ENCODE measurements around the gene CALN1. TPM values are rescaled to one million over a fixed set of nuclear protein-coding genes. Genes with fewer than 3 reads are reported as not detected.

Gene CALN1
- total and polyA plus RNA-seq, 2 of the 8 experiments (the other 6 are each of a cell fraction or from before 2014, with no cell fraction given): 6.4 to 15.2 TPM

- H2BK15ac ChIP-seq (ENCODE audit: low read length): no peak overlapping the region
- 89% methylated on average over 5 of the region's 5 CpGs; no CpG with 5 or more reads in 1 of the 2 experiments for WGBS, 2 experiments (ENCODE audit: extremely low coverage in 1 of 2, insufficient coverage in 1 of 2, insufficient read length in 1 of 2, insufficient replicate concordance in 2 of 2, low coverage in 1 of 2, low lambda C conversion rate in 2 of 2, missing lambda C conversion rate in 1 of 2)
- H3K4me2 ChIP-seq (ENCODE audit: insufficient read depth in 1 of 2, low read depth in 2 of 2, low read length in 2 of 2): no peak overlapping the region
- no peak overlapping the region for H4K8ac ChIP-seq (ENCODE audit: extremely low read depth, insufficient read depth, low read length)
- peaks cover 6 to 10% of the 10 kb centered on the region in 2 experiments for H3K9me3 ChIP-seq (ENCODE audit: insufficient read depth in 2 of 2, low read depth in 1 of 2, low read length in 1 of 2)
- FAIRE-seq: no peak
- no peak overlapping the region for H3K4ac ChIP-seq (replicated peaks; ENCODE audit: insufficient read length, low read depth, low read length)
- no peak overlapping the region for H3K9ac ChIP-seq (replicated peaks in 1 of 4; ENCODE audit: extremely low read depth in 1 of 4, low read depth in 3 of 4, low read length in 3 of 4)
- no peaks in the 10 kb centered on the region for H3K4me1 ChIP-seq (replicated peaks in 1 of 4; ENCODE audit: control insufficient read depth in 3 of 4, insufficient read depth in 4 of 4, low read length in 3 of 4)
- no peak overlapping the region for H2BK5ac ChIP-seq (ENCODE audit: low read depth, low read length)
- no peak overlapping the region for H3K18ac ChIP-seq (ENCODE audit: extremely low read depth, low read length)
- no peak overlapping the region for H2BK20ac ChIP-seq (ENCODE audit: low read length)
- H4K20me1 ChIP-seq (replicated peaks in 1 of 2; ENCODE audit: control insufficient read depth in 1 of 2, insufficient read depth in 2 of 2, low read length in 2 of 2): no peaks in the 10 kb centered on the region
- H4K5ac ChIP-seq (ENCODE audit: insufficient read length, low read depth, low read length): no peak overlapping the region
- TF ChIP-seq CREB1 (IDR thresholded peaks at IDR 0.05) (no peak), BCL11A (IDR thresholded peaks at IDR 0.05; ENCODE audit: low read depth in 2 of 2, low read length in 2 of 2) (no peak), KDM5A (IDR thresholded peaks at IDR 0.05; ENCODE audit: low read length) (no peak), SIN3A (conservative IDR thresholded peaks at IDR 0.05 in 1 of 2, IDR thresholded peaks at IDR 0.05 in 1 of 2; ENCODE audit: low read depth in 1 of 2, low read length in 2 of 2) (no peak)
- no peak overlapping the region for H2AFZ ChIP-seq (ENCODE audit: low read length)
- no peaks in the 10 kb centered on the region for H3K27me3 ChIP-seq (replicated peaks in 1 of 4; ENCODE audit: control insufficient read depth in 3 of 4, extremely low read depth in 1 of 4, insufficient read depth in 3 of 4, low read length in 3 of 4)
- no peak overlapping the region for H2AK5ac ChIP-seq (ENCODE audit: low read depth, low read length)
- no peak overlapping the region for H3K56ac ChIP-seq (replicated peaks; ENCODE audit: insufficient read length, low read depth, low read length)
- H2BK120ac ChIP-seq (replicated peaks; ENCODE audit: low read depth, low read length): no peak overlapping the region
- no peak for DNase-seq (ENCODE audit: low read depth in 1 of 2, low spot score in 2 of 2)
- no peaks in the 10 kb centered on the region for H3K79me2 ChIP-seq (ENCODE audit: control insufficient read depth in 1 of 2, insufficient read depth in 2 of 2, low read length in 2 of 2)
- no peaks in the 10 kb centered on the region; the same call in 1 of the 2 replicates for H3K23me2 ChIP-seq (ENCODE audit: low read depth, low read length)
- H3K27ac ChIP-seq (ENCODE audit: low read depth, low read length): no peak overlapping the region; the same call in 1 of the 2 replicates
- no peak overlapping the region for H3K14ac ChIP-seq (ENCODE audit: insufficient read length)
- H3K4me3 ChIP-seq (ENCODE audit: extremely low read depth in 1 of 4, insufficient read depth in 2 of 4, low read depth in 3 of 4, low read length in 4 of 4): no peak overlapping the region
- H3K79me1 ChIP-seq (ENCODE audit: low read depth, low read length): no peaks in the 10 kb centered on the region
- H3K23ac ChIP-seq (ENCODE audit: insufficient read length): no peak overlapping the region
- H2BK12ac ChIP-seq (ENCODE audit: low read depth, low read length): no peak overlapping the region
- ChIA-PET POLR2A (ENCODE audit: partially characterized antibody) (no interaction called here), CTCF (ENCODE audit: partially characterized antibody) (interaction anchor here (0.6 to 1.2 kb wide), 3 partner anchors 10 to 205 kb away, joined by 3 read pairs; no protein-coding TSS in a partner anchor)
- H3K36me3 ChIP-seq (ENCODE audit: control insufficient read depth in 2 of 4, insufficient read depth in 4 of 4, low read length in 3 of 4): peaks cover 0 to 3% (median 0%) of the 10 kb centered on the region in 4 experiments; a peak in 1 of 8 replicates
- no peak overlapping the region for H4K91ac ChIP-seq (replicated peaks; ENCODE audit: insufficient read length, low read length)
Observed at GRCh38 chr7:72123913-72124312, 288.2 kb downstream of the CALN1 start.

Data from H1 (cell line).